OCI-LY7 (cell line): ENCODE data around the gene WSB1.

Source experiments
- CTCF ChIP-seq: fragments of 200-600 bp; sonication (generic); conservative IDR thresholded peaks from 2 replicates; pipeline ENCODE4 v1.5.1; 2014; ENCODE audit warnings: mild to moderate bottlenecking, antibody characterized with exemption, low read length, moderate library complexity, mixed read lengths
- EZH2phosphoT487 ChIP-seq: fragments of 200-600 bp; sonication (generic); IDR thresholded peaks from 2 replicates; pipeline ENCODE4 v1.6.1; 2018; ENCODE audit warnings: low read depth, borderline replicate concordance, mild to moderate bottlenecking, mixed run types, antibody characterized with exemption, low read length, moderate library complexity, mixed read lengths

- TF ChIP-seq CTCF, result no peak
- TF ChIP-seq EZH2phosphoT487, result no peak
Observed at GRCh38 chr17:27323538-27324215, 29.8 kb downstream of the WSB1 start.
